Measurements from ENCODE around the gene SETDB2. TPM values are rescaled to one million over a fixed set of nuclear protein-coding genes. Genes with fewer than 3 reads are reported as not detected.

The SETDB2 gene
- total and polyA plus RNA-seq, 2 donors (not counting 3 experiments of a cell fraction or from before 2014, with no cell fraction given) = 1.5 to 5.6 TPM

- ChIA-PET CTCF (interaction anchor here (0.6 to 1.6 kb wide), 4 partner anchors 12 to 638 kb away, joined by 3 to 4 read pairs (median 4); partner anchors contain the start of genes CAB39L and SETDB2), POLR2A (no interaction called here)
- dilution Hi-C loops (cut with MboI; ENCODE audit: extremely low pct_ligation_motif_present, low sequenced_read_pairs) (no loop called here), intact Hi-C loops (cut with micrococcal nuclease) (no loop called here)
- Histone ChIP-seq H2AFZ (ENCODE audit: low read depth, low read length) (no peak overlapping the region), H3K27me3 (ENCODE audit: control insufficient read depth in 2 of 2, insufficient read depth in 2 of 2, low read length in 2 of 2) (no peaks in the 10 kb centered on the region), H3K4me2 (ENCODE audit: insufficient read depth, low read length) (no peak overlapping the region), H3K9me1 (replicated peaks; ENCODE audit: control insufficient read depth, extremely low read depth, insufficient read depth, low read length) (no peaks in the 10 kb centered on the region), H3K9ac (replicated peaks; ENCODE audit: extremely low read depth, insufficient read depth, low read length) (no peak overlapping the region), H3K79me2 (ENCODE audit: control insufficient read depth, insufficient read depth, low read length) (no peaks in the 10 kb centered on the region), H3K4me3 (replicated peaks in 1 of 3; ENCODE audit: insufficient read depth in 1 of 3, low read depth in 1 of 3, low read length in 3 of 3) (no peak overlapping the region), H3K27ac (ENCODE audit: insufficient read depth, low read depth, low read length) (no peak overlapping the region), H4K20me1 (replicated peaks; ENCODE audit: control insufficient read depth, extremely low read depth, insufficient read depth, low read length) (no peaks in the 10 kb centered on the region), H3K4me1 (ENCODE audit: control insufficient read depth, extremely low read depth, insufficient read depth, low read length) (no peaks in the 10 kb centered on the region), H3K36me3 (ENCODE audit: control insufficient read depth in 2 of 2, extremely low read depth in 1 of 2, insufficient read depth in 2 of 2, low read length in 2 of 2) (peaks cover 0 to 2% of the 10 kb centered on the region in 2 experiments), H3K9me3 (replicated peaks; ENCODE audit: control insufficient read depth, insufficient read depth, low read length) (no peaks in the 10 kb centered on the region)
- no TSS peak for BruUV-seq (replicated peaks)
- no peak for DNase-seq (ENCODE audit: low read depth, low spot score)
- no peak for TF ChIP-seq POLR2AphosphoS5 (IDR thresholded peaks at IDR 0.05; ENCODE audit: insufficient read depth, low read depth, low read length)
- TF ChIP-seq, protein P1, sequence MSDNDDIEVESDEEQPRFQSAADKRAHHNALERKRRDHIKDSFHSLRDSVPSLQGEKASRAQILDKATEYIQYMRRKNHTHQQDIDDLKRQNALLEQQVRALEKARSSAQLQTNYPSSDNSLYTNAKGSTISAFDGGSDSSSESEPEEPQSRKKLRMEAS (IDR thresholded peaks at IDR 0.05; ENCODE audit: insufficient read depth, insufficient read length) = no peak
- TF ChIP-seq, protein P2, sequence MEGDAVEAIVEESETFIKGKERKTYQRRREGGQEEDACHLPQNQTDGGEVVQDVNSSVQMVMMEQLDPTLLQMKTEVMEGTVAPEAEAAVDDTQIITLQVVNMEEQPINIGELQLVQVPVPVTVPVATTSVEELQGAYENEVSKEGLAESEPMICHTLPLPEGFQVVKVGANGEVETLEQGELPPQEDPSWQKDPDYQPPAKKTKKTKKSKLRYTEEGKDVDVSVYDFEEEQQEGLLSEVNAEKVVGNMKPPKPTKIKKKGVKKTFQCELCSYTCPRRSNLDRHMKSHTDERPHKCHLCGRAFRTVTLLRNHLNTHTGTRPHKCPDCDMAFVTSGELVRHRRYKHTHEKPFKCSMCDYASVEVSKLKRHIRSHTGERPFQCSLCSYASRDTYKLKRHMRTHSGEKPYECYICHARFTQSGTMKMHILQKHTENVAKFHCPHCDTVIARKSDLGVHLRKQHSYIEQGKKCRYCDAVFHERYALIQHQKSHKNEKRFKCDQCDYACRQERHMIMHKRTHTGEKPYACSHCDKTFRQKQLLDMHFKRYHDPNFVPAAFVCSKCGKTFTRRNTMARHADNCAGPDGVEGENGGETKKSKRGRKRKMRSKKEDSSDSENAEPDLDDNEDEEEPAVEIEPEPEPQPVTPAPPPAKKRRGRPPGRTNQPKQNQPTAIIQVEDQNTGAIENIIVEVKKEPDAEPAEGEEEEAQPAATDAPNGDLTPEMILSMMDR (IDR thresholded peaks at IDR 0.05; ENCODE audit: extremely low read depth in 1 of 2, insufficient read depth in 1 of 2, low read depth in 1 of 2, low read length in 2 of 2) = no peak
- TF ChIP-seq FOS (IDR thresholded peaks at IDR 0.05; ENCODE audit: borderline replicate concordance, insufficient read depth, low read length) = no peak
- TF ChIP-seq MYC (IDR thresholded peaks at IDR 0.05; ENCODE audit: low read depth, low read length) = no peak
- TF ChIP-seq GATA2 (IDR thresholded peaks at IDR 0.05; ENCODE audit: insufficient read depth, insufficient read length, low read depth, low read length) = no peak
- TF ChIP-seq JUN (IDR thresholded peaks at IDR 0.05; ENCODE audit: borderline replicate concordance, insufficient read depth, insufficient read length, low read depth) = no peak
- no peak for TF ChIP-seq EZH2 (IDR thresholded peaks at IDR 0.05; ENCODE audit: borderline replicate concordance, low read depth, low read length, severe bottlenecking)
- TF ChIP-seq POLR2A (IDR thresholded peaks at IDR 0.05; ENCODE audit: low read depth, low read length) = no peak
- no peak for FAIRE-seq
Measured at GRCh38 chr13:49466292-49466838, 22.3 kb downstream of the SETDB2 start.
